Measurements from ENCODE around the gene COL4A2.

Gene COL4A2

DNA sequence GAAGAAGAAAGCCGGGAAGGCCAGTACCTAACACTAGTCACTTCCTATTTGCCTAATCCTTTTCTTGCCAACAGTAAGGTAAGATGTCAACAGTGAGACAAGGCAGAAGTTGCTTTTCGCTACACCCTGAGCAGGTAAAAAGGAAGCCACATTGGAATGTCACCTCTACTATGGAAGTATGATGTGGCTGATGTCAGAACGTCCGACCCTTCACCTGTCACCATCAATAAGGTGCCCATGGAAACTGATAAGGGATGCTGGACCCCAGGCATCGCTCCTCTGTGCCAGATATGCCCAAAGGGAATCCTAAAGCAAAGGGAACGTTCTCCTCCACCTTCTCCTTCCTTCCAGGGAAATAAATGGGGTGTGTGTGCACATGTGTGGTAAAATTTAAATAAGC lies 34.4 kb upstream of the COL4A2 start:
- DNase-seq = no peak

GRCh38 chr13:110273254-110273653 lies 33.8 kb upstream of the COL4A2 start:
- no peak for DNase-seq

DNA sequence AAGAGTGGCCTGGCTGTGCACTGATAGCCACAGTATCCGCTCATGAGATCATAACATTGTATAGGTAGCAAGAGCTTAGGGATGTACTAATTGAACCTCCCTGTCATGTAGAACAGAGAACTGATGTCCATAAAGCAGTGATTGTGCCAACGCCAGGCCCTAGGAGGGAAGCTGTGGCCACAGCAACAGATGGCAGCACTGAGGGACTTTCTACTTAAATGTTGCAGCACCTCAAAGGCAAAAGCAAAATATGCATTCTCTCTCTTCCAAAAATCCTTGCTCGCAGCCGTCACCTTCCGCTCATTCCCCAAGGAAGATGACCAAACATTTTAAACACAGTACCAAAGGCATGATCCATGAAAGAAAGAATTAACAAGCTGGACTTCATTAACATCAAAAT lies 32.4 kb upstream of the COL4A2 start:
- no peak for DNase-seq

- no peak for DNase-seq
Measured at GRCh38 chr13:110275931-110276552, 31.0 kb upstream of the COL4A2 start.

GRCh38 chr13:110276553-110276950 lies 30.5 kb upstream of the COL4A2 start:
- DNase-seq = no peak

- DNase-seq = no peak
Measured at GRCh38 chr13:110277357-110277975, 29.6 kb upstream of the COL4A2 start.

DNA sequence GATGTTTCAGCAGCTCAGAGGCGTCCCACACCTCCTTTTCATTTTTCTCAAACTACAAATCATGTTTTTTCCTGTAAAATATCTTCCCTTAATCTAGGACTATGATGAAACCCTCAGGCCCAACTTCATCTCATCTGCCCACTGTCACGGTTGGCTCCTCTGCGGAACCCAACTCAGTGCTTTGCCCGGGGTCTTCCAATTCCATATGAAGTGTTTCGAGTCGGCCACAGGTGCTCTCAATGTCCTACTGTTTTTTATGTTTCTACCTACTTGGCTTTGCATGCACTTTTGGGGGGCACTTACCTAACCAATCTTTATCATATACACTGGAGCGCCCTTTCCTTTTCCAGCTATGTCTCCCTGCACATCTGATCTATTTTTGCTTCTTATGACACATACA lies 28.2 kb upstream of the COL4A2 start:
- no peak for DNase-seq

DNA sequence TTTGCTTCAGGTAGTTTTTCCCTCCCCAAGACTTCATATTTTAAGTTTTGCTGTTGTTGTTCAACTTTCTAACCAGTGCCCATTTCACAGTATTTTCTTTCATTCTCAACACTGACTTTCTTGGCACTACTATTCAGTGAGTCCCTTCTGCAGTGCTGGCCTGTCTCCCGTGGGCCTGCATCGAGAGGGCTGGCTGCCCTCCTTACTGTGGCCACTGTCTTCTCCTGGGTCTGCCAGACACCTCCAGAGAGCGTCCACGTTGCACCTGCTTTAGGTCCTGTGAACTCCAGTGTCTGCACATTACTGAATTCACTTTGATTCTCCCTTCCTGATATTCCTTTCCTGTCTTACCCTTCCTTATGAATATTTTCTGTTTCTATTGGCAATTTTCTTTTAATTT lies 27.4 kb upstream of the COL4A2 start:
- DNase-seq = no peak

- DNase-seq = no peak
Measured at GRCh38 chr13:110280231-110280813, 26.8 kb upstream of the COL4A2 start.

GRCh38 chr13:110280985-110281688 lies 25.9 kb upstream of the COL4A2 start:
- DNase-seq = no peak

GRCh38 chr13:110281736-110282135 lies 25.3 kb upstream of the COL4A2 start:
- no peak for DNase-seq

- no peak for DNase-seq
Measured at GRCh38 chr13:110282316-110282841, 24.7 kb upstream of the COL4A2 start.

- DNase-seq = no peak
Measured at GRCh38 chr13:110283736-110284517, 23.2 kb upstream of the COL4A2 start.

DNA sequence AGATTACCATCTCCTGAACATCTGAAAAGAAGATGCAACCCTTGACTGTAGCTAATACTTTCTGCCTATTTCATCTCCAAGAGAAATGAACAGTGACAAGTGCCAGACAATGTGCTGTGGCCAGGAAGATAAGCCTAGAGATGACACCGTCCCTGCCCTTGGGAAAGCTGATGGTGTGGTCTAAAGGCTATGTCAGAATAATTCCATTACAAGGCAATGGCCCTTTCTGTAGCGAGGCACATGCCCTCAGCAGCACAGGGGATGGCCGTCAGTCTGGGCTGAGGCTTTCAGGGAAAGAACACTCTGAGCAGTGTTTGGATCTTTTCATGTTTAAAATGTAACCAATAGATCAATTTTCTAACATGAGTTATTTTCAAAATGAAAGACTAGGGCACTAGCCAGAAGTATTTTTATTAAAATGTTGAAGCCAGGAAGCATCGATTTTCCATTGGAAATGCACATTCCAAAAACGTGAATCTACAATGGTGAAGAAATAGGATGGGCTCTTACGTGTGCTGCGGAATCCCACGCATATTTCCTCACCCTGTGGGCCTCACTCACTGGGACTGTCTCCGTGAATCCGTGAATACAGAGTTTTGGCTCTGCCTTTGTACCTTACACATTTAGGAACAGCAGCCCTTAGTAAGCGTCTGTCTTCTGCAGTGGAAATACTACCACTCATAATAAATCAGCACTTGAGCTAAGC lies 22.2 kb upstream of the COL4A2 start:
- no peak for DNase-seq

GRCh38 chr13:110285991-110286832 lies 20.9 kb upstream of the COL4A2 start:
- no peak for DNase-seq

DNA sequence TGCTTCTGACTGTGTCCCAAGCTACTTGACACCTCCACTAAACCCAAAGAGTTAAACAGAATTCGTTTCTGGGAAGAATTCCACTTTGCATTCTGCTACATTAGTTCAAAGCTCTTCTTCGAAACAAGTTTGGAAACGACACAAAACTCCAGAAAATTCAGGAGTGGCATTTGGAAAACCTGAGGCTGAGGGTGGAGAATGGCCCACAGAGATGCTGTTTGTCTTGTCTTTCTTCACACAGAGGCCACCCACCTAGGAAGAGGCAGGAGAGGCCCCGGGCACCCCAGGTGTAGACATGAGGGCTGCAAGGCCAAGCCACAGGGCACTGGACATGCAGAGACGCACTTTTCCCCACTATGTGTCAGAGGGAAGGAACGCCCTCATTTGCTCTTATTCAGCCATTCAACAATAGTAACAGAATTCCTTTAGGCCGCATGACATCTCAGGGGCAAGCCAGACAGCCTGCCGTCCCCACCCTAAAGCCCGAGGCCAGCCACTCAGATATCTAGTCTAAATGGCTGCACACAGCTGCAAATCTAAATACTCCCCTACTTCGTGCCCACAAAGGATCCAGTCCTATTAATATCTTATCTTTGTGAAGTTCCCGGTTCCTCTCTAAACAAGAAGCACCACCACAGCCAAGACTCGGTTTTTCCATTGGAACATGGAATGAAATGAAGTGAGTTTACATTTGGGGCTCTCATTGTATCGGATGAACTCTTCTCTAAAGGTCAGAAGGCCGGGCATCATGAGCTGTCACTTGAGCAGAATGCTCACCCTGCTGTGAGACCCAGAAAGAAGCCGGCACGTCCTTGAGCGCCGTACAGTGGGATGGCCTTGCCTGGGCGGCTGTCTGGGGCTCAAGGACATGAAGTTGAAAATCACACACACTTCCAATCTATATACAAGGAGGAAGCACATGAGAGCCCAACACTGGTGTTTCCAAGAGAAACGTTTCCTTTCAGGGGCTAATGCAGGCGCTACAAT lies 20.0 kb upstream of the COL4A2 start:
- no peak for DNase-seq

- no peak for DNase-seq
Measured at GRCh38 chr13:110289174-110289573, 17.9 kb upstream of the COL4A2 start.

DNA sequence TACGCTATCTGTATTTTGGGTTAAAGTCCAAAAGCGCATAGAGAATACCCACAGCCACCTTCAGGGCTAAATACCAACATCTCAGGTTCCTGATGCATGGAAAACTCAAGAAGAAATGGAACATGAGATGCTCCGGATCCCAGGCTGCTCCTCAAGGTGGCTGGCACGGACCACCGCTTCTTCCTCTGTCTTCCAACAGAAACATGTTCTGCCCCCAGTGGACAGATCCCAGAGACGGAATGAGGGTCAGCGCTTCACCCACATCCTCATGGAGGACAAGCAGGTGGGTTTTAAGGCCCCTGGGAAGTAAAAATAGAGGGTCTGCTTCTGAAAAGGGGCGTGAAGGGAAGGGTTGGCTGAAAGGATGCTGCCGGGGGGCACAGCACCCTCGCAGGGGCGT lies 17.4 kb upstream of the COL4A2 start:
- DNase-seq = no peak

GRCh38 chr13:110290153-110290552 lies 16.9 kb upstream of the COL4A2 start:
- DNase-seq = no peak

- no peak for DNase-seq
Measured at GRCh38 chr13:110290826-110291225, 16.3 kb upstream of the COL4A2 start.

Measured in NCI-H526 treated with DMSO at 0.1 percent for 48 hours (cell line).